Stimulated activated CD8-positive, alpha-beta memory T cell treated with anti-CD3 and anti-CD28 coated beads, Interleukin-4, amount 100 ng/mL, for 24 hours (primary cell): ENCODE measurements around the gene KCNG1.
A peak's percentile ranks its signal among the peaks of the same experiment; 100 is the strongest.
"Not testable (repeated sequence)": the region's sequence is repeated elsewhere in the genome, so short reads cannot be mapped to it uniquely, and the experiment has no call there.

ENCODE experiments used
- DNase-seq: peaks from one replicate; pipeline ENCODE4 v3.0.0-alpha.2; 2020; ENCODE audit warnings: low read depth

Gene KCNG1

DNA sequence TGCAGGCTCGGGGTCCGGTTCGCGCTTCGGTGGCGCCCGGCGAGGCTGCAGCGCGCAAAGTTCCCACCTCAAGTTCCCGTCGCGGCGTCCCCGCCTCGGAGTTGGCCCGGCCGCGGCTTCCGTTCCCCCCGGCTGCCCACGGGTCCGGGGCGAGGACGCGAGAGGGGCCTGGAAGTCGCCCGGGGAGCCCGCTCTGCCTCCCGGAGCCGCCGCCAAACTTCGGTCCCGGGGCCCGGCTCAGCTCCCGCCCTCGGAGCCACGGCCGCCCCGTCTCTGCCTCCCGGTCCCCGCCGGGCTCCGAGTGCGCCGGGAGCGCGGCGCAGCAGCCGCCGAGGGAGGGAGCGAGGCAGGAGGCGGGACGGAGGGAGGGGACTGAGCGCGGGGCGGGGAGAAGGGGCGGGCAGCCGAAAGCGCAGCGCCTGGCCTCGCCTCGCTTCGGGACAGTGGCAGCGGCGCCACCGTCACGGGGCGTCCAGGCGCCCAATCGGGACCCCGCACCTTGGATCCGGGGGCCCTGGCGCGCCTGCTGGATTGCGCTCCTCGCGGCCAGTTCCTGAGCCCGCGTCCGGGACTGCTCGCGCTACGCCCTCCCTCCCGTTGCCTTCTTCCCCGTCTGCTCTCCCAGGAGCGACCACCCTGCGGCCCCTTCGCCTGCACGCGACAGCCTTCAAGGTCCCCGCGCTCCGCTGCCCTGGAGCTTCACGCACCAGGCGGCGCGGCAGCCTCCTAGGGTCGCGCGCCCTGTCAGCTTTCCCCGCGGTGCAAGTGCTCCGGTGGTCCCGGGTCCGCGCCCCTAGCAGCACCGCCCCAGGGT, at the start of gene KCNG1:
KCNG1 (minus strand) TSS at position 305 of the 814 bp plus-strand sequence. CDS start 12,769 bp downstream, outside the sequence.
- peak; percentile 48 for DNase-seq

DNA sequence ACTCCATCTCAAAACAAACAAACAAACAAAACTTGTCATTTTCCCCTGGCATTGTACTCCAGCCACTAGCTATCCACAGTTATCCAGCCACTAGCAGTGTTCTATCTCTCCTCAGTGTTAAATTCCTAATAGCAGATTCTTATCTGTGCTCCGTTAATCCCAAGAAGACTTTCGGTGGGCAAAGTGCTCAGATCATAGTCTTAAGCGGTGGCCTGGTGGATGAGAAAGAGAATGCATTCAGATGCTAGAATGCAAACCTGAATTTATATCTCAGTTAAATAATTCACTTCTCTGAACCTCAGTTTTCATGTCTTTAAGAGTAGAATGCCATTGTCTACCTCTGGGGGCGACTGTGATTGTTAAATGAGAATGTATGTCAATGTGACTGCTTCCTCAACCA, 47.7 kb upstream of the KCNG1 start:
- no peak for DNase-seq

DNA sequence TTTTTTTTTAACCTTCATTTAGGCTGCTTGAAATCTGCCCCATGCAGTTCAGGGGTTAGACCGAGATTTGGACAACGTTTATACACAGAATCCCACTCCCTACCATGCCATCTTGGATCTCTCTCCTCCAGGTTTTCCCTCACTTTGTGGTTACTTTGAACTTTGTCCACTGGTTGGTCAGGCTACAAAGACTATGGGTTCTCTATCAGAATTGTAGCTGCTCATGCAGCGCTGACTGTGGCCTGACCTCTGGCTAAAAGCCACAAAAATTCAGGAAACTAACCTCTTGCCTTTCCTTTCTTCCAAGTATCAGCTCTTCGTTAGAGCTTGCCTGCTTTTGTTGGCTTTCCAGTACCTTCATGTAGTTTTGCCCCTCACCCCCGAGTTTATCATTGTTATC, 44.9 kb upstream of the KCNG1 start:
- no peak for DNase-seq

- DNase-seq = no peak
These were observed 42.7 kb upstream of the KCNG1 start for GRCh38 chr20:51065615-51066014.

DNA sequence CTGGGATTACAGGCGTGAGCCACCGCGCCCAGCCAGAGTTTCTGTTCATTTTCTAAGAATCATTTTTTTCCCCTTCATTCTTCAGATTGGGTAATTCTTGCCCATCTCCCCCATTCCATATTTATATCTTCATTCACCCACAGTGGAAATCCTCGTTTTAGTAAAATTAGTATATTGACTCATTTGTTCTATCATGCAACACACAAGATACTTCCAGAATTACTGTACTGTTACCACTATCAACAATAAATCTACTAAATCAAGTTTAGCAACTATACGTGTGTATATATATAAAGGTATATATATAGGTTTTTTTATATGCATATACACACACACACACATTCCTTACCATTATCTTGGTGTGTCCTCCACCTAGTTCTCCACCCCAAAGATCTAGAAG, 41.2 kb upstream of the KCNG1 start:
- DNase-seq = no peak

DNA sequence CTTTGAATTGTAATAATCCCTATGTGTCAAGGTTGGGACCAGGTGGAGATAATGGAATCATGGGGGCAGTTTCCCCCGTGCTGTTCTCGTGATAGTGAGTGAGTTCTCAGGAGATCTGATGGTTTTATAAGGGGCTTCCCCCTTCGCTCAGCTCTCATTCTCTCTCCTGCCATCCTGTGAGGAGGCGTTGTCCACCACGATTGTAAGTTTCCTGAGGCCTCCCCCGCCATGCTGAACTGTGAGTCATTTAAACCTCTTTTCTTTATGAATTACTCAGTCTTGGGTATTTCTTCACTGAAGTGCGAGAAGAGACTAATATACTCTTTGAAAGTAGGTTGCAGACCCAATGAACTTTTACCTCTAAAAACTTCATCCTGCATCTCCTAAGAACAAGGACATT, 39.2 kb upstream of the KCNG1 start:
- DNase-seq = peak; percentile 26

GRCh38 chr20:51061418-51062045, 38.6 kb upstream of the KCNG1 start:
- DNase-seq = no peak

GRCh38 chr20:51060301-51060700, 37.4 kb upstream of the KCNG1 start:
- no peak for DNase-seq

- DNase-seq = no peak
These were observed 37.0 kb upstream of the KCNG1 start for GRCh38 chr20:51059862-51060261.

- DNase-seq = no peak
These were observed 35.1 kb upstream of the KCNG1 start for GRCh38 chr20:51058017-51058416.

- DNase-seq = no peak
These were observed 31.3 kb upstream of the KCNG1 start for GRCh38 chr20:51054233-51054632.

DNA sequence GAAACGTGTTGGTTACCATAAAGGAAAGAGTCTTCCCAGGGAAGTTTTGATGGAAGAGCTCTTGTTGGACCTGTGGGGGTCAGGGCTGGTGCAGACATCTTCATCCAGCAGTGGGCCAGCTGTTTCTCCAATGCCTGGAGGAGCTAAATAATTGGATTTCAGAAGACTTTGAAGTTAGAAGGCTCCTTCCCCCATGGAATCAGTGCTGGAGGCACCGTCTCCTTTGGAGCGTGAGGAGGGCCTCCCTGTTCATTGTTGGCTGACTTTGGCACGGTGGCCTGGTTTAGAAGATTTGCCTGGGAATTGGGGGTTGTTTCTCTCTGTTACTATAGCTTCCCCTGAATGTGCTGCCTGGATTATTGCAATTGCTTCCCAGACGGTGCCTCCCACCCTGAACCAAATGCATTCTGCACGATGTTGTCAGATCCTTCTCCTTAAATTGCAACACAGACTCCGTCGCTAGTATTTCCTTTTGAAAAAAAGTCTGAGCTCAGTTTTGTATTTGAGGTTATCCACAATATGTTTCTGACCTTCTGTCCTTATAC, 27.7 kb upstream of the KCNG1 start:
- no peak for DNase-seq

- DNase-seq = no peak
These were observed 23.4 kb upstream of the KCNG1 start for GRCh38 chr20:51046021-51046985.

DNA sequence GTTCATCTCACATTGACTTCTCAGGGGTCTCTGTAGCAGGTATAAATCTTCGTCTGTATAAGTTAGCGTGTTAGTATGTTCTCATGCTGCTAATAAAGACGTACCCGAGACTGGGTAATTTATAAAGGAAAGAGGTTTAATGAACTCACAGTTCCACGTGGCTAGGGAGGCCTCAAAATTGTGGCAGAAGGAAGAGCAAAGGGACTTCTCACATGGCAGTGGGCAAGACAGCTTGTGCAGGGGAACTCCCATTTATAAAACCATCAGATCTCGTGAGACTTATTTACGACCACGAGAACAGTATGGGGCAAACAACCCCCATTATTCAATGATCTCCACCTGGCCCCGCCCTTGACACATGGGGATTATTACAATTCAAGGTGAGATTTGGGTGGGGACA, 22.6 kb upstream of the KCNG1 start:
- not testable (repeated sequence) for DNase-seq

GRCh38 chr20:51044796-51045195, 21.9 kb upstream of the KCNG1 start:
- no peak for DNase-seq

DNA sequence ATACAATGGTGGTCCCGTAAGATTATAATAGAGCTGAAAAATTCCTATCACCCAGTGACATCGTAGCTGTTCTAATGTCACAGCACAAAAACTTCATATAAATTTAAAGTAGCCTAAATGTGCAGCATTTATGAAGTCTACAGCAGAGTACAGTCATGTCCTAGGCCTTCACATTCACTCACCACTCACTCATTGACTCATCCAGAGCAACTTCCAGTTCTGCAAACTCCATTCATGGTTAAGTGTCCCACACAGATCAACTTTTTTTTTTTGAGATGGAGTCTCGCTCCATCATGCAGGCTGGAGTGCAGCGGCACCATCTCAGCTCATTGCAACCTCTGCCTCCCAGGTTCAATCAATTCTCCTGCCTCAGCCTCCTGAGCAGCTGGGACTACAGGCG, 20.9 kb upstream of the KCNG1 start:
- DNase-seq = no peak

GRCh38 chr20:51042657-51043247, 19.8 kb upstream of the KCNG1 start:
- no peak for DNase-seq

DNA sequence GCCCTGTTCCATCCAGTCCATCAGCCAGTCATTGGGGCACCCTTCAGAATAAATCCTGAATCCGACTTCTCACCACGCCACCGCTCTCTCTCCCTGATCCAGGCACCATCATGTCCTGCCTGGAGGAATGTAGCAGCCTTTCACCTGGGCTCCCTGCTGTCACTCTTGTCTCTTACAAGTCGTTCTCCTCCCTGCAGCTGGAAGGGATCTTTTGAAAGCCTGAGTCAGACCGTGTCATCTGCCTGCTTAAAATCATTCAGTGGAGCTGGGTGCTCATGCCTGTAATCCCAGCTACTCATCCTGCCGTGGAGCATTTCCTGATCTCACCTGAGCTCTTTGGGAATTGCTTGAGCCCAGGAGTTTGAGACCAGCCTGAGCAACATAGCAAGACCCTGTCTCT, 19.2 kb upstream of the KCNG1 start:
- DNase-seq = no peak

- no peak for DNase-seq
These were observed 14.7 kb upstream of the KCNG1 start for GRCh38 chr20:51037532-51038115.

- no peak for DNase-seq
These were observed 14.1 kb upstream of the KCNG1 start for GRCh38 chr20:51036827-51037531.

- DNase-seq = no peak
These were observed 13.3 kb upstream of the KCNG1 start for GRCh38 chr20:51036226-51036625.
